Gastroesophageal sphincter (tissue), 4 donors: ENCODE measurements around the gene CLIC6. TPM values are rescaled to one million over a fixed set of nuclear protein-coding genes. Genes with fewer than 3 reads are reported as not detected.

Experiments used
- ATAC-seq: fragments of 150-250 bp; one replicate; pipeline ENCODE4 v1.9.1; 2016; ENCODE audit warnings: mild to moderate bottlenecking, moderate library complexity
- H3K27ac ChIP-seq, 4 donors: fragments of 200-600 bp; sonication (generic) in 3 of 4; 1 replicate in 3 of 4; 2 replicates in 1 of 4; pipeline ENCODE4 v1.5.1; 2016 to 2019
- H3K27me3 ChIP-seq: fragments of 200-600 bp; sonication (generic); one replicate; pipeline ENCODE4 v1.5.1; 2019
- H3K36me3 ChIP-seq, 2 donors: fragments of 200-600 bp; sonication (generic); one replicate each; pipeline ENCODE4 v1.5.1; 2019; ENCODE audit warnings: control low read depth in 1 of 2
- H3K4me1 ChIP-seq, 3 donors: fragments of 200-600 bp; sonication (generic); 1 replicate in 2 of 3; 2 replicates in 1 of 3; pipeline ENCODE4 v1.5.1; 2016 to 2019; ENCODE audit warnings: control low read depth in 2 of 3
- H3K4me3 ChIP-seq, 2 donors: fragments of 200-600 bp; sonication (generic); one replicate each; pipeline ENCODE4 v1.5.1; 2019; ENCODE audit warnings: mild to moderate bottlenecking in 1 of 2, moderate library complexity in 1 of 2
- H3K9me3 ChIP-seq, 3 donors: fragments of 200-600 bp; sonication (generic); one replicate each; pipeline ENCODE4 v1.5.1; 2017 to 2019; ENCODE audit warnings: control low read depth in 2 of 3
- CTCF ChIP-seq, 4 experiments: fragments of 200-600 bp in 2 of 4; fragments of 450-650 bp in 2 of 4; sonication (generic) in 1 of 4; IDR thresholded peaks; one replicate each; pipeline ENCODE4 v1.5.1; 2017 to 2019; ENCODE audit warnings: antibody characterized with exemption in 4 of 4, mild to moderate bottlenecking in 2 of 4, moderate library complexity in 2 of 4
- EP300 ChIP-seq: sonication (generic); formaldehyde crosslinking; IDR thresholded peaks from one replicate; pipeline ENCODE4 v1.6.1; 2017; ENCODE audit warnings: antibody characterized with exemption, mild to moderate bottlenecking
- POLR2A ChIP-seq, 2 donors: fragments of 450-650 bp; IDR thresholded peaks; one replicate each; pipeline ENCODE4 v1.6.1; 2017; ENCODE audit warnings: antibody characterized with exemption in 2 of 2, mild to moderate bottlenecking in 2 of 2, moderate library complexity in 1 of 2
- POLR2AphosphoS5 ChIP-seq: sonication (generic); formaldehyde crosslinking; IDR thresholded peaks from one replicate; pipeline ENCODE4 v1.6.1; 2017; ENCODE audit warnings: antibody characterized with exemption
- WGBS, 2 donors: methylation state at CpG; one replicate each; pipeline ENCODE4 v1.1.5; 2018; ENCODE audit warnings: low coverage in 1 of 2; 5-methylcytosine and 5-hydroxymethylcytosine counted together
- total RNA-seq, 4 donors: library from RNA; depleted of rRNA; stranded (reverse); fragments of >200 nt; gene quantifications; one replicate each; pipeline ENCODE4 v1.1.0, GENCODE V29; 2016

The CLIC6 gene
- total RNA-seq, 4 donors from 2014 or later, result 0.54 to 4.6 (median 0.66) TPM

GRCh38 chr21:34691390-34692032 lies 22.7 kb downstream of the CLIC6 start:
- Histone ChIP-seq H3K4me1 (no peaks in the 10 kb centered on the region), H3K4me3 (no peak overlapping the region), H3K27ac (no peak overlapping the region), H3K9me3 (peaks cover 0 to 6% (median 0%) of the 10 kb centered on the region in 3 donors), H3K27me3 (peaks cover 13% of the 10 kb centered on the region), H3K36me3 (no peaks in the 10 kb centered on the region)
- no peak for ATAC-seq
- no peak for TF ChIP-seq CTCF (IDR thresholded peaks at IDR 0.05)
- no peak for TF ChIP-seq POLR2AphosphoS5
- no peak for TF ChIP-seq POLR2A (IDR thresholded peaks at IDR 0.05)
- TF ChIP-seq EP300, result no peak
- WGBS, 2 donors, result 52 to 60% methylated on average over 4 to 5 of the region's 5 CpGs

GRCh38 chr21:34692458-34693020 lies 23.7 kb downstream of the CLIC6 start:
- 59 to 80% methylated on average over 2 of the region's 2 CpGs for WGBS, 2 donors
- ATAC-seq, result no peak
- TF ChIP-seq CTCF (IDR thresholded peaks at IDR 0.05) (no peak), EP300 (no peak), POLR2A (IDR thresholded peaks at IDR 0.05) (no peak), POLR2AphosphoS5 (no peak)

GRCh38 chr21:34693192-34693810 lies 24.5 kb downstream of the CLIC6 start:
- 54 to 60% methylated on average over 5 to 6 of the region's 6 CpGs for WGBS, 2 donors
- Histone ChIP-seq H3K36me3 (no peaks in the 10 kb centered on the region), H3K4me3 (no peak overlapping the region), H3K27me3 (peaks cover 13% of the 10 kb centered on the region), H3K27ac (no peak overlapping the region), H3K4me1 (no peaks in the 10 kb centered on the region), H3K9me3 (peaks cover 0 to 6% (median 0%) of the 10 kb centered on the region in 3 donors)
- TF ChIP-seq POLR2AphosphoS5, result no peak
- TF ChIP-seq CTCF (IDR thresholded peaks at IDR 0.05), result peak; percentile 43 to 63 (median 55)
- TF ChIP-seq EP300, result no peak
- TF ChIP-seq POLR2A (IDR thresholded peaks at IDR 0.05), result no peak
- no peak for ATAC-seq

More at GRCh38 chr21:34692458-34693020, 23.7 kb downstream of the CLIC6 start:
- H3K4me3 ChIP-seq, result no peak overlapping the region
- H3K36me3 ChIP-seq, result no peaks in the 10 kb centered on the region
- no peaks in the 10 kb centered on the region for H3K4me1 ChIP-seq
- H3K27me3 ChIP-seq, result peaks cover 13% of the 10 kb centered on the region
- peaks cover 0 to 6% (median 0%) of the 10 kb centered on the region in 3 donors for H3K9me3 ChIP-seq
- no peak overlapping the region for H3K27ac ChIP-seq

GRCh38 chr21:34695434-34695833 lies 26.6 kb downstream of the CLIC6 start:
- no peak overlapping the region for H3K4me3 ChIP-seq
- WGBS, 2 donors, result 60 to 85% methylated on average over 2 of the region's 2 CpGs
- no peaks in the 10 kb centered on the region for H3K36me3 ChIP-seq
- ATAC-seq, result no peak
- H3K4me1 ChIP-seq, result no peaks in the 10 kb centered on the region
- no peak for TF ChIP-seq POLR2A (IDR thresholded peaks at IDR 0.05)
- no peak for TF ChIP-seq EP300
- no peak for TF ChIP-seq POLR2AphosphoS5
- no peak for TF ChIP-seq CTCF (IDR thresholded peaks at IDR 0.05)
- H3K27me3 ChIP-seq, result peaks cover 13% of the 10 kb centered on the region
- peaks cover 0 to 6% (median 0%) of the 10 kb centered on the region in 3 donors for H3K9me3 ChIP-seq
- no peak overlapping the region for H3K27ac ChIP-seq
